Measurements from ENCODE around the gene FHOD3. TPM values are rescaled to one million over a fixed set of nuclear protein-coding genes. Genes with fewer than 3 reads are reported as not detected.

The FHOD3 gene
- total RNA-seq, 1 experiment from 2014 or later, result 8.7 TPM

- no peak for DNase-seq (ENCODE audit: low read depth)
Measured at GRCh38 chr18:36322734-36323133, 25.2 kb downstream of the FHOD3 start.

- no peak for DNase-seq (ENCODE audit: low read depth)
Measured at GRCh38 chr18:36323421-36323820, 25.9 kb downstream of the FHOD3 start.

- DNase-seq (ENCODE audit: low read depth), result no peak
Measured at GRCh38 chr18:36325846-36326245, 28.3 kb downstream of the FHOD3 start.

- no peak for DNase-seq (ENCODE audit: low read depth)
Measured at GRCh38 chr18:36326771-36327170, 29.3 kb downstream of the FHOD3 start.

GRCh38 chr18:36327352-36328316 is 30.1 kb downstream of the FHOD3 start:
- no peak for DNase-seq (ENCODE audit: low read depth)

GRCh38 chr18:36328385-36328858 is 30.9 kb downstream of the FHOD3 start:
- no peak for DNase-seq (ENCODE audit: low read depth)

GRCh38 chr18:36328916-36329315 is 31.4 kb downstream of the FHOD3 start:
- DNase-seq (ENCODE audit: low read depth), result no peak

GRCh38 chr18:36329684-36330434 is 32.3 kb downstream of the FHOD3 start:
- no peak for DNase-seq (ENCODE audit: low read depth)

GRCh38 chr18:36330435-36331052 is 33.0 kb downstream of the FHOD3 start:
- no peak for DNase-seq (ENCODE audit: low read depth)

- DNase-seq (ENCODE audit: low read depth), result no peak
Measured at GRCh38 chr18:36331521-36331971, 34.0 kb downstream of the FHOD3 start.

GRCh38 chr18:36333414-36333813 is 35.9 kb downstream of the FHOD3 start:
- DNase-seq (ENCODE audit: low read depth), result no peak

GRCh38 chr18:36334798-36335197 is 37.3 kb downstream of the FHOD3 start:
- no peak for DNase-seq (ENCODE audit: low read depth)

- no peak for DNase-seq (ENCODE audit: low read depth)
Measured at GRCh38 chr18:36335476-36336279, 38.2 kb downstream of the FHOD3 start.

GRCh38 chr18:36337679-36338402 is 40.3 kb downstream of the FHOD3 start:
- no peak for DNase-seq (ENCODE audit: low read depth)

- DNase-seq (ENCODE audit: low read depth), result no peak
Measured at GRCh38 chr18:36338403-36338933, 41.0 kb downstream of the FHOD3 start.

- DNase-seq (ENCODE audit: low read depth), result no peak
Measured at GRCh38 chr18:36340246-36340645, 42.7 kb downstream of the FHOD3 start.

- no peak for DNase-seq (ENCODE audit: low read depth)
Measured at GRCh38 chr18:36341944-36342343, 44.4 kb downstream of the FHOD3 start.

GRCh38 chr18:36348331-36348730 is 50.8 kb downstream of the FHOD3 start:
- no peak for DNase-seq (ENCODE audit: low read depth)

GRCh38 chr18:36348971-36349417 is 51.5 kb downstream of the FHOD3 start:
- no peak for DNase-seq (ENCODE audit: low read depth)

- DNase-seq (ENCODE audit: low read depth), result no peak
Measured at GRCh38 chr18:36349552-36349951, 52.0 kb downstream of the FHOD3 start.
